CD14-positive monocyte (primary cell): ENCODE measurements around the gene TNFRSF12A. TPM values are rescaled to one million over a fixed set of nuclear protein-coding genes. Genes with fewer than 3 reads are reported as not detected.
A peak's percentile ranks its signal among the peaks of the same experiment; 100 is the strongest.

Experiments used
- DNase-seq, 3 donors: peaks; one replicate each; pipeline ENCODE4 v3.0.0-alpha.2; 2011 to 2022
- H2AFZ ChIP-seq: 2 replicates; pipeline ENCODE4 v1.6.0; 2012; ENCODE audit warnings: mild to moderate bottlenecking, low read depth, low read length, inconsistent platforms; ENCODE audit not compliant: insufficient read depth, poor library complexity, severe bottlenecking
- H3K27ac ChIP-seq, 2 donors: 1 replicate in 1 of 2; 2 replicates in 1 of 2; pipeline ENCODE4 v1.5.1; 2012 to 2013; ENCODE audit warnings: low read length in 2 of 2, control low read depth in 1 of 2, inconsistent platforms in 1 of 2, low read depth in 1 of 2, mild to moderate bottlenecking in 1 of 2
- H3K27me3 ChIP-seq, 2 donors: one replicate each; pipeline versions ENCODE4 v1.6.0 to v1.6.1; 2011 to 2013; ENCODE audit warnings: low read length in 2 of 2; ENCODE audit not compliant: control insufficient read depth in 2 of 2, insufficient read depth in 2 of 2
- H3K36me3 ChIP-seq, 2 donors: replicated peaks in 1 of 2; 1 replicate in 1 of 2; 2 replicates in 1 of 2; pipeline versions ENCODE4 v1.5.1 to v1.6.1; 2012 to 2013; ENCODE audit warnings: low read length in 2 of 2, control low read depth in 1 of 2, inconsistent platforms in 1 of 2, mild to moderate bottlenecking in 1 of 2; ENCODE audit not compliant: insufficient read depth in 2 of 2, control insufficient read depth in 1 of 2
- H3K4me1 ChIP-seq, 2 donors: 1 replicate in 1 of 2; 2 replicates in 1 of 2; pipeline versions ENCODE4 v1.5.1 to v1.6.1; 2012 to 2013; ENCODE audit warnings: low read length in 2 of 2, control low read depth in 1 of 2, inconsistent platforms in 1 of 2, mild to moderate bottlenecking in 1 of 2, moderate library complexity in 1 of 2; ENCODE audit not compliant: insufficient read depth in 2 of 2, control insufficient read depth in 1 of 2
- H3K4me2 ChIP-seq: replicated peaks from 2 replicates; pipeline ENCODE3; 2012; ENCODE audit warnings: low read length, moderate library complexity, mild to moderate bottlenecking; ENCODE audit not compliant: poor library complexity, severe bottlenecking; ENCODE audit errors: extremely low read depth
- H3K4me3 ChIP-seq, 3 experiments: fragments of 200-600 bp in 1 of 3; sonication (generic) in 1 of 3; replicated peaks in 1 of 3; 1 replicate in 2 of 3; 2 replicates in 1 of 3; pipeline ENCODE4 v1.5.1; 2011 to 2013; ENCODE audit warnings: low read length in 3 of 3, mild to moderate bottlenecking in 3 of 3, control low read depth in 2 of 3, low read depth in 2 of 3, inconsistent platforms in 1 of 3, moderate library complexity in 1 of 3
- H3K79me2 ChIP-seq: 2 replicates; pipeline ENCODE4 v1.6.0; 2012; ENCODE audit warnings: mild to moderate bottlenecking, control low read depth, inconsistent platforms, low read length, moderate library complexity; ENCODE audit not compliant: insufficient read depth
- H3K9ac ChIP-seq: 2 replicates; pipeline ENCODE4 v1.6.0; 2017; ENCODE audit warnings: low read length, mild to moderate bottlenecking; ENCODE audit not compliant: insufficient read depth, poor library complexity, severe bottlenecking
- H3K9me3 ChIP-seq, 2 donors: replicated peaks in 1 of 2; 1 replicate in 1 of 2; 2 replicates in 1 of 2; pipeline versions ENCODE4 v1.5.1 to v1.6.1; 2012 to 2013; ENCODE audit warnings: low read length in 2 of 2, control low read depth in 1 of 2; ENCODE audit not compliant: control insufficient read depth in 1 of 2, insufficient read depth in 1 of 2
- H4K20me1 ChIP-seq: 2 replicates; pipeline ENCODE4 v1.6.0; 2012; ENCODE audit warnings: mild to moderate bottlenecking, low read length, control low read depth, moderate library complexity; ENCODE audit not compliant: insufficient read depth
- H3K27ac Mint-ChIP-seq, 7 donors: one replicate each; pipeline ENCODE4 v1.8.0; 2020; ENCODE audit warnings: mild to moderate bottlenecking in 7 of 7, mixed read lengths in 7 of 7, moderate library complexity in 6 of 7, inconsistent platforms in 2 of 7
- H3K27me3 Mint-ChIP-seq, 3 donors: one replicate each; pipeline ENCODE4 v1.8.0; 2021 to 2022; ENCODE audit warnings: low read depth in 3 of 3, mild to moderate bottlenecking in 3 of 3, mixed read lengths in 3 of 3, moderate library complexity in 3 of 3, inconsistent platforms in 1 of 3
- H3K36me3 Mint-ChIP-seq, 2 donors: one replicate each; pipeline ENCODE4 v1.8.0; 2020; ENCODE audit warnings: mixed read lengths in 2 of 2, inconsistent platforms in 1 of 2, mild to moderate bottlenecking in 1 of 2
- H3K4me1 Mint-ChIP-seq: one replicate; pipeline ENCODE4 v1.8.0; 2020; ENCODE audit warnings: mild to moderate bottlenecking, mixed read lengths
- H3K4me3 Mint-ChIP-seq, 2 donors: one replicate each; pipeline ENCODE4 v1.8.0; 2020; ENCODE audit warnings: mild to moderate bottlenecking in 2 of 2, mixed read lengths in 2 of 2, moderate library complexity in 1 of 2
- H3K9me3 Mint-ChIP-seq, 7 donors: one replicate each; pipeline ENCODE4 v1.8.0; 2020 to 2022; ENCODE audit warnings: mixed read lengths in 7 of 7, mild to moderate bottlenecking in 6 of 7, moderate library complexity in 6 of 7, inconsistent platforms in 2 of 7
- CTCF ChIP-seq: fragments of 200-600 bp; IDR thresholded peaks from one replicate; pipeline ENCODE4 v1.8.0; 2022; ENCODE audit warnings: antibody characterized with exemption, mild to moderate bottlenecking
- WGBS: methylation state at CpG from one replicate; pipeline ENCODE4 v1.1.5; 2013; ENCODE audit warnings: missing lambda C conversion rate; ENCODE audit not compliant: insufficient coverage; 5-methylcytosine and 5-hydroxymethylcytosine counted together
- intact Hi-C, 2 donors: fragments of 100-400 bp; cut with micrococcal nuclease; formaldehyde crosslinking; loops; one replicate each; pipeline versions ENCODE4 v1.15.0 to v1.15.1; 2023
- polyA plus RNA-seq, 3 donors: library from polyadenylated mRNA; depleted of rRNA in 1 of 3; unstranded in 2 of 3; stranded (reverse) in 1 of 3; fragments of 300-500 nt in 2 of 3; fragments of >200 nt in 1 of 3; fragmentation: Illumina TruSeq in 2 of 3; gene quantifications; 1 replicate in 2 of 3; 2 replicates in 1 of 3; pipeline ENCODE4 v1.2.3, GENCODE V29; 2012 to 2021

TNFRSF12A gene
- polyA plus RNA-seq, 3 donors: 2.9 to 6.2 (median 5.7) TPM

GRCh38 chr16:3013491-3013951 is 6.6 kb upstream of the TNFRSF12A start:
- H3K9me3 Mint-ChIP-seq: peaks cover 0 to 2% (median 0%) of the 10 kb centered on the region in 7 donors
- H3K27me3 Mint-ChIP-seq: peaks cover 37 to 59% (median 43%) of the 10 kb centered on the region in 3 donors
- no peaks in the 10 kb centered on the region for H3K9me3 ChIP-seq
- H3K4me3 Mint-ChIP-seq: no peak overlapping the region
- peaks cover 23% of the 10 kb centered on the region for H3K4me1 Mint-ChIP-seq
- no peak overlapping the region for H3K27ac Mint-ChIP-seq
- no peak overlapping the region for H3K27ac ChIP-seq
- H3K36me3 ChIP-seq: no peaks in the 10 kb centered on the region
- TF ChIP-seq CTCF: no peak
- H2AFZ ChIP-seq: no peak overlapping the region
- H3K4me2 ChIP-seq: no peak overlapping the region
- intact Hi-C loops: no loop called here
- H3K9ac ChIP-seq: no peak overlapping the region
- no peak overlapping the region for H3K4me3 ChIP-seq
- WGBS: 93% methylated on average over 27 of the region's 27 CpGs
- DNase-seq: no peak
- H3K4me1 ChIP-seq: peaks cover 18 to 25% of the 10 kb centered on the region in 2 donors
- no peaks in the 10 kb centered on the region for H3K79me2 ChIP-seq
- no peaks in the 10 kb centered on the region for H3K36me3 Mint-ChIP-seq
- no peaks in the 10 kb centered on the region for H4K20me1 ChIP-seq
- peaks cover 0 to 44% of the 10 kb centered on the region in 2 donors for H3K27me3 ChIP-seq

GRCh38 chr16:3013998-3014690 is 6.0 kb upstream of the TNFRSF12A start:
- Histone ChIP-seq H3K9ac (no peak overlapping the region), H3K36me3 (no peaks in the 10 kb centered on the region), H3K9me3 (no peaks in the 10 kb centered on the region), H3K4me1 (peaks cover 12 to 20% of the 10 kb centered on the region in 2 donors), H2AFZ (no peak overlapping the region), H4K20me1 (no peaks in the 10 kb centered on the region), H3K4me3 (no peak overlapping the region), H3K79me2 (no peaks in the 10 kb centered on the region), H3K27ac (no peak overlapping the region), H3K4me2 (no peak overlapping the region), H3K27me3 (peaks cover 0 to 50% of the 10 kb centered on the region in 2 donors)
- no peaks in the 10 kb centered on the region for H3K36me3 Mint-ChIP-seq
- no peak overlapping the region for H3K27ac Mint-ChIP-seq
- DNase-seq: no peak
- TF ChIP-seq CTCF: no peak
- H3K27me3 Mint-ChIP-seq: peaks cover 43 to 64% (median 49%) of the 10 kb centered on the region in 3 donors
- intact Hi-C loops: loop anchor here in 1 of 2 donors (2.0 kb wide), 1 partner anchor 13 kb away; no protein-coding TSS in a partner anchor
- peaks cover 0 to 2% (median 0%) of the 10 kb centered on the region in 7 donors for H3K9me3 Mint-ChIP-seq
- 94% methylated on average over 8 of the region's 12 CpGs for WGBS
- H3K4me3 Mint-ChIP-seq: peak overlapping the region in 1 of 2 donors; percentile 55
- peaks cover 19% of the 10 kb centered on the region for H3K4me1 Mint-ChIP-seq
